GM19023 (cell line): Measurements from ENCODE around the gene TSPYL4.
A peak's percentile ranks its signal among the peaks of the same experiment; 100 is the strongest.

Source experiments
- ATAC-seq: cut with Tn5 transposase; IDR thresholded peaks from one replicate; pipeline ENCODE4 v1.9.1; 2021; ENCODE audit warnings: mild to moderate bottlenecking, moderate library complexity; ENCODE audit not compliant: unreplicated experiment

Gene TSPYL4

DNA sequence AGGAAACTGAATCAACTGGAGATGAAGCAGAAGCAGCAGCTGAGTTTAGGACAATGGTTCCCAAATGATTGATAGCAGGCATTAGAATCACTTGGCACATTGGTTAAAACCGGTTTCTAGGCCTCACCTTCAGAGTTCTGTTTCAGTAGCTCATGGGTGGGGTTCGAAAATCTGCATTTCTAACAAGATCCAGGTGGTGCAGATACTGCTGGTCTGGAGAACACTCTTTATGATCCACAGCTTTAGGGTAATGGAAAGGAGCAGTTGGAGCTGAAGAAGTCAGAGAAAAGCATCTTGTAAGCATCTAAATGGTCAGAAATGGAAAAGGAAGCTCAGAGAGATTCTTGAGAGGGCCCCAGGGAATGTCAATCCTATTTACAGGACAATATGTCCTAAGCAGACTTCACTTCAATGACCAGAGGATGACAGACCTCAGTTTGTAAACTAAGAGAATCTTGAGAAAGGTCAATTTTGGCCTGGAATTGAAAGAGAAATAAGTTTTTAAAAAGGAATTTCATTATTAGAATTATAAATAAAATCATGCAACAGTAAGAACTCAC is 17.4 kb upstream of the TSPYL4 start:
- no peak for ATAC-seq

DNA sequence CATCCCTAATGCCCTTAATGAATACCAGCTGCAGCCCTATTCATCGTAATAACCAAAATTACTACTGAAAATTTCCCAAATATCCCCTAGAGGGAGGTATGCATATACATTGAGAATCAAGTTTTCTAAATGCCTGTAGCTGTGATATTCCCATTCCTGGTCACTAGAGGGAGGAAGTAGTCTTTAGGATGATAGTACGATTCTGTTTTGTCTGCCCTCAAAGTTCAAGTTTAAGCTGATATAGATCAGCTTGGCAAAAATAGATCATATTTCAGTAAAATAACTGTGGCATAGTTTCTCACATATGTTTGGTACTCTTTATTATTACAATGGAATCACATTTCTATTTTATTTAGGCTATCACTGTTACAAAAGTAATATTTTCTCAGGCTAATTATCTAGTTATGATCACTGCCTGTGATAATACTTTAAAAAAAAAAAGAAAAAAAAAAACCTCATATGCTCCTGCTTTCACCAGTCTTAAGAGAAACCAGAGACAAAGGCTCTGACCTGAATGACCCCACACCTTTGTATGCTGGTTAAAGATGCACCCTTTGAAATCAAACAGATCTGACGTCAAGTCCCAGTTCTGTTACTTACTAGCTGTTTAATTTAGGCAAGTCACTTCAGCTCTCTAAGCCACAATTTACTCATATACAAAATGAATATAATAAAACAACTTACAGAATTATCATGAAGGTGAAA is 14.9 kb upstream of the TSPYL4 start:
- no peak for ATAC-seq

DNA sequence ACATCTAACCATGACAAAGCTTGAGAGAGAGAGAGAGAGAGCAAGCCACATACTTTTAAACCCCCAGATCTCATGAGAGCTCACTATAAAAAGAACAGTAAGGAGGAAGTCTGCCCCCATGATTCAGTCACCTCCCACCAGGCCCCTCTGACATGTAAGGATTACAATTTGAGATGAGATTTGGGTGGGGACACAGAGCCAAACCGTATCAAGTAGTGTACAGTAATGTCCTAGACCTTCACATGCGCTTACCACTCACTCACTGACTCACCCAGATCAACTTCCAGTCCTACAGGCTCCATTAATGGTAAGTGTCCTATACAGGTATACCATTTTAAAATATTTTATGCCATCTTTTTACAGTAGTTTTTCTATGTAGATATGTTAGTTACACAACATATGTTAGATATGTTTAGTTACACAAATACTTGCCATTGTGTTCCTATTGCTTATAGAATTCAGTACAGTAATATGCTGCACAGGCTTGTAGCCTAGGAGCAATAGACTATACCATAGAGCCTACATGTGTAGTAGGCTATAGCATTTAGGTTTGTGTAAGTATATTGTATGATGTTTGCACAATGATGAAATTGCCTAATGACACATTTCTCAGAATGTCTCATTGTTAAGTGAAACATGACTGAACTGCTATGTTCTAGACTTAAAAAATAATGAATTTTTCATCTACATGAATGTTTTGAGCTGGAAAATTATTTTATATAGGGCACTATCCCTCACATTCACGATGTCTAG is 14.1 kb upstream of the TSPYL4 start:
- no peak for ATAC-seq

DNA sequence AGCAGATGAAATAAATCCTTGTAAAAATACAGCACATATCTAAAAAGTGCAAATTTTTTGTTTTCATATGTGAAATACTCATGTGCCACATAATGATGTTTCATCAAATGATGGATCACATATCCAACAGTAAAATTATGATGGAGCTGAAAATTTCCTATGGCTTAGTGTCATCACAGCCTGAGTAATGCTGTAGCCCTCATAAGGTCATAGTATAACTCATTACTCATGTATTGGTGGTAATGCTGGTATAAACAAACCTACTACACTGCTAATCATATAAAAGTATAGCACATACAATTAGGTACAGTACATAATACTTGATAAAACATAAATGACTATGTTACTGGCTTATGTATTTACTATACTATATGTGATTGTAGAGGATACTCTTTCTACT is 12.9 kb upstream of the TSPYL4 start:
- no peak for ATAC-seq

DNA sequence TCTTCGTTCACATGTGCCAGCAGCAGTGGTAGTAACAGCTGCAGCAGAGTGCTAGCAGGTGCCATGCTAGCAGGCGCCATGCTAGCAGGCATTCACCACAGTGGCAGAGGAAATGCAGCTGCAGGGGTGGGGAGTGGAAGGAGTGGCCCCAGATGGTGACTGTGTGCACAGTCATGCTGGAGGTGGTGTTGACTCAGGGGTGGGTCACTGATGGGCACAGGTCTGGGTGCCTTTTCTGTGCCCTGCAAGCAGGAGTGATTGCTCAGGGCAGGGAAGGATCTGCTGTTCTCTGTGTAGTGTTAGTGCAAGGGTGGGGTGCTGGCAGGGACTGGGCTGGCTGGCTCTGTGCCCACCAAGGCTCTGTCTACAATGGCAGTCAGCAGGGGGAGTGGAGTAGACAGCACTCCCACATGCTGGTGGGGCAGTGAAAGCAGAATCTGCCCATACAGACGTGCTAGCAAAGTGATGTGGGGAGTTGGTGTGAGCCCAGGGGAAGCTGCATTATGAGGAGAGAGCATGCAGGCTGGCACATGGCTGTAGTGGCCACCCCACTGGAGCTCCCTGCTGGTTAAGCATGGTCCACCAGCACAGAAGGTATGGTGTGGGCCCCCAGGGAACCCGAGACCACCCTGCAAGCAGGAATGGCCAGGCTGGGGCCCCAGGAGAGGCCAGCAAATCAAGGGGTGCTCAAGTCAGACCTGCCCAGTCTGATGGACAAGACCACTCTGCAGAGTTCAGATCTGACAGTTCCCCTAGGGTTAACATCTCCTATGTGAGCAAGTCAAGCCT is 11.4 kb upstream of the TSPYL4 start:
- ATAC-seq, result no peak

DNA sequence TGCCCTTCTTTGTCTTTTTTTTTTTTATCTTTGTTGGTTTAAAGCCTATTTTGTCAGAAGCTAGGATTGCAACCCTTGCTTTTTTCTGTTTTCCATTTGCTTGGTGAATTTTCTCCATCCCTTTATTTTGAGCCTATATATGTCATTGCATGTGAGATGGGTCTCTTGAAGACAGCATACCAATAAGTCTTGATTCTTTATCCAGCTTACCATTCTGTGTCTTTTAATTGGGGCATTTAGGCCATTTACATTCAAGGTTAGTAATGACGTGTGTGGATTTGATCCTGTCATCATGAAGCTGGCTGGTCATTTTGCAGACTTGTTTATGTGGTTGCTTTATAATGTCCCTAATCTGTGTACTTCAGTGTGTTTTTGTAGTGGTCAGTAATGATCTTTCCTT is 9.5 kb upstream of the TSPYL4 start:
- no peak for ATAC-seq

DNA sequence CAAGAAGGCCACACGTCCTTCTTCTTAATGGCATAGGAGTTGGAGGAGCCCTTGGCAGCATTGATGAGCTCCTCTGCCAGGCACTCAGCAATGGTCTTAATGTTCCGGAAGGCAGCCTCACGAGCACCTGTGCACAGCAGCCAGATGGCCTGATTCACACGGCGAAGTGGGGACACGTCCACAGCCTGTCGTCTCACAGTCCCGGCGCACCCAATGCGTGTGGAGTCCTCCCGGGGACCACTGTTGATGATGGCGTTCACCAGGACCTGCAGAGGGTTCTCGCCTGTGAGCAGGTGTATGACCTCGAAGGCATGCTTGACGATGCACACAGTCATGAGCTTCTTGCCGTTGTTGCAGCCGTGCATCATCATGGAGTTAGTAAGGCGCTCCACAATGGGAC is 4.6 kb upstream of the TSPYL4 start:
- no peak for ATAC-seq

DNA sequence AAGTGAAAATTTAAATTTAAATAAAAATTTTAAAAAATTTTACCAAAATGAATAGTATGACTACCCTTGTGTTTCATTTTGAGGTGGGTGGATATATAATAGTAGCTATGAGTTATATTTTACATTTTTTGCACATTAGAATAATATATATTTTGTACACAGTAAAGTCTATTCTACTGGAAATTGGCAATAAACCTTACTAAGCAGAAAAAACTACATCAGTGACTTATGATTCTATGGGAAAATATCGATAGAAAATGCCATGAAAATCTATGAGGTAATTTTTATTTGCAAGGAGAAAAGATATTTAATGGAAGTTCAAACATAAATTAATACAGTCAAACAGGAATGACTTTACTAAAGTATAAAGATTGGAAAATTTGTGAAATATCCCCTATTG is 2.8 kb upstream of the TSPYL4 start:
- ATAC-seq, result no peak

DNA sequence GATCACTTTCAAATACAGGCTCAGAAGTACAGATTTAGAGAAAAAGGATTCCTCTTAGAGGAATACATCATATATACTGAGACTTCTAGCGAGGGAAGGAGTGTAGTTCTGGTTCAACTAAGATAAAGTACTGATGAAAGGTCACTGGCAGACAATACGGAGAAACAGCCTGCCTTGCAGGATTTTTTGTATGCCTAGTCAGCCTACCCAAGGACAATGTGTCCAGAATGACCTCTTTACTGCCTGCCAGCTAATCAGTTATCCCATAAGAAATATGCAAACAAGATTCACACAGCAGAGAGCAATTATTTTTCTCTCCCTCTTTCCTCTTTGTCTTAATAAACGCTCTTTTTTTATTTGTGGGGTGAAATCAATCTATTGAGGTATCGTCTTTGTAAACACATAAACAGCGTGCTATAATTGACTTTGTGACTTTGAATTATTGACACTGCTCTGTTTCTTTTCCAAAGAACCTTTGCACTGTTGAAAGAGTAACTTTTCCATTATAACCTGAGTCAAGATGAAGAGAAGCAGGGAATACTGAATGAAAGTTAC is 1.4 kb upstream of the TSPYL4 start:
- ATAC-seq, result no peak

DNA sequence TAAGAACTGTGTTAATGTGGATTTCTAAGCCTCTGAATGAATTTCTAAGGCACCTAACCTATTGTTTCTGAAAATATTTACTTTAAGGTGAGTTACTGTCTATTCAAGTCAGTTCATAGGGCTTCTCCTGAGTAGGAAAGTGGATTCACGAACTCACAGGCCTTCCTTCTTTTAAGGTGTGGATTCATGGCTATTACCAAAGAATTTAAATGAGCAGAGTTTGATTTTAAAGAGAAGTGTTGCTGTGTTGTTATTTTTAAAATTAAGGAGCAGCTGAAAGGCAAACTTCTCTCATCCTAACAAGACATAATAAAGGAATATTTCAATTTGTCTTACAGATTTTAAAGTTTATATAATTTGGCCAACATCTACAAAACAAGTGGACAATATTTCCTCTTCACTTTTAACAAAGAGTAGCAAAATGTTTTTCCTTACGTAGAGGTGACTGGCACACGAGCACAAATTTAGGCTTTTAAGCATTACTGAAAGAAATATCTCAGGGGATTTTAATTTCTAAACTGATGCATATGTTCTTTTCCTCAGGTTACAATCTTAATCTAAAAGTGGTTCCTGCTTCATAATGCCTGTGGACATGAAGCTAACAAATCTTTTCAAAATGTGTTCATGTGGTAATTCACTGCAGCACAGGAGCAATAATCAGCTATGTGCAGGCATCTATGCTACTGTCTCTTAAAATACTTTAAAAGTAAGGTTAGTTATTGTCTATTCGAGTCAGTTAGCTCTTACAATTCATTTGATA is 602 bp upstream of the TSPYL4 start:
- peak; percentile 19 for ATAC-seq

DNA sequence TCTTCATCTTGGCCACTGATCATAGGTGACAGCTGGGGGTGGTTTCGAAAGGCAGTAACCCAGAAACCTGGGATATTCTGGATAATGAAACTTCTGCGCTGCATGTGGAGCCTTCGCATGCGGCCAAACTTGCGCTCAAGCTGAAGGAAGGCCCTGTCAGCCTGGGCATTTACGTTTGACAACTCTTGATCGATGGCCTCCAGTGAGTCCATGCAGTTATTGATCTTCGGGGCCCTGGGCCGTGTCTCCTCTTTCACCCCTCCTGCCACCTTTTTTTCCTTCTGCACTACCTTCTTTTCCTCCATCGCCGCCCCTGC is 729 bp downstream of the TSPYL4 start:
- no peak for ATAC-seq

DNA sequence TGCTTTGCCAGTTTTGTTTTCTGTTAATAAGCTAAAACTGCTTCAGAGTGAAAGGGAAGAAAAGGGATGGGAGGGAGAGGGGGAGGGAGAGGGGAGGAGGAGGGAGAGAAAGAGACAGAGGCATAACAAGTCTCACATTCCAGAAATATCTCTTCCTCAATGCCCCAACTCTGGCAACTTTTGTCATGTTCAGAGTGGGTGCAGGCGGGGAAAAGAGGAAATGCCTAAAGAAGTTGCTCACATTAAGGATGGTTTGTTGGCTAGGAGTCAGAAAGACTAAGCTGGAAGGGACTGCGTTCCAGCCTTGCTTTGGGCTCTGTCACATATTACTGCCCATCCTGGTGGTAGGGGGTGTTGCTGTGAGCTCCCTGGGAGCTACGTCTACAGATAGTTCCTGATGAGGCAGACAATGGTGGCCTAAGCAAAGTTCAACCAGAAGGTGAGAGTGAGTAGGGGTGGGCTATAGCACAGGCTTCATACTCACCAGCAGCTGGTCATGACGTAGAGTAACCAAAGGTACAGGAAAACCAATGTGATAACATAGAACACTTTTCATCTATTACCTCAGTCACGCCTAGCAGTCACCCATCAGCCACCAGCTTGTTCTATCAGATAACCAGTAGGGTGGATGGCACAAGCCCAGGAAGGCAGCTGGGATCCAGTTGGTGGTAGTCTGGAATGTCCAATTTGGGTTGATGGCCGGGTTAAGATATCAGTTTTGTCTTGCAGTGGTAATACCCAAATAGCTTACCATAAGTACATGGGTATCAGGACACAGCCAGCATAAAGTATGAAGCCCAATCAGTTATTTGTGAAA is 2.1 kb downstream of the TSPYL4 start:
- no peak for ATAC-seq

DNA sequence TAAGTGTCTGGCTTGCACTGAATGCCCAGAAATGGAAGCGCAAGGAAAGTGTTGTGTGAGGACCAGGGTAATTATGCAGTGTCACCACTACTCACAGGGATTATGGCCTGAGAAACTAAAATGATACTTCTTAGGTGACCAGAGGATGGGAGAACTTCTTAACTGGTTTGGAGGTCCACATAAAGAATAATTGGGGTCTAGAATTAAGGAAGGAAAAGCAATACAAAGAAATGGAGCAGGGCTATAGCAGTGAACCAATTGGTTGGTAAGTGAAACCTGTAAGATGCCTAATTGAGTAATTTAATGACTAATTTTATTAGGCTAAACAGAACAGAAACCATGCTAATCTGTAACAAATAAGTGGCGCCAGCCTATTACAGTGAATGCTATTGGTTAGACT is 5.3 kb downstream of the TSPYL4 start:
- no peak for ATAC-seq

DNA sequence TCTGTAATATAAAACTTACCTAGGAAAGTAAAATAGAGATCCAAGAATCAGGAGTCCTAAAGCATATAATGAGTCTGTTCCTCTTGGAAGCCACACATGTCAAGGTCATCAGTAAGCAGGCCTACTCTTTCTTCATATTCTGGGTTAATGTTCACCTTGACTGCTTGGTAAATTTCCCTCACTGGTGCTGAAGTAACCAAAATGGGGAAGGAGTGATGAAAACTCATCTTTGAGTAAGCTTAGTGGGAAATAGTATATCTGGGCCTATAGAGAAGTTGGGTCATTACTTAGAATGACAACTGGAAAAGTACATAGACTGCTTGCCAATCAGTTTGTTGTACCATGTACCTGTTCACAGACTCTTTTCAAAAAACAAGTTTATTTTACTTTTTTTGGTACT is 6.6 kb downstream of the TSPYL4 start:
- no peak for ATAC-seq

DNA sequence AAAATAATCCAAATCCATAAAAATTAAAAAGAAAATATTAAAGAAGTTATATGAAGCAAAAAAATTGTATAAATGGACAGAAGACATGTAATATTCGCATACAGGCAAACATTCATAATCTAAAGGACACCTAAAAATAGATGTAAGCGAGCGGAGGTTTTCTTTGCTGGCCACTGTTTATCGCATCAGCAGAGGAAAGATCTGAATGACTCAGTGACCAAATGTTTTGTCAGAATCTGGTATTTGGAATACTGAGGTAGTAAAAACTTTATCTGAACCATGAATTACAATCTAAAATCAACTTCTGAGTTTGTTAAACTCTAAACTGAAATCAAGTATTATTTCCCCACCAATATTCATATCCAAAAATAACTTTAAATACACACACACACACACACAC is 7.8 kb downstream of the TSPYL4 start:
- ATAC-seq, result no peak

DNA sequence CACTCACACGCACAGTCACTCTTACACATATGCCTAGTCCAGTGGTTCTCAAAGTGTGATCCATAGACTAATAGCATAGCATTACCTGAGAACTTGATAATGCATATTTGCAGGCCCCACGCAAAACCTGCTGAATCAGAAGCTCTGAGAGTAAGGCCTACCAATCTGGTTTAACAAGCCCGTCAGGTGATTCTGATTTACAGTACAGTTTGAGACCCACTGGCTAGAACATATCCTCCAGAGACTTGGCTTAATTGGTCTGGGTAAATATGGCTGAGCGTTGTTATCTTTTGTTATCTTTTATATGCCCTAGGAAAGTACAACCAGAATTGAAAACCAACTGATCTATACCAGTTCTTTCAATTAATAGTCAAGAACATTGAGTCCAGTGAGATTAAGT is 9.6 kb downstream of the TSPYL4 start:
- no peak for ATAC-seq

DNA sequence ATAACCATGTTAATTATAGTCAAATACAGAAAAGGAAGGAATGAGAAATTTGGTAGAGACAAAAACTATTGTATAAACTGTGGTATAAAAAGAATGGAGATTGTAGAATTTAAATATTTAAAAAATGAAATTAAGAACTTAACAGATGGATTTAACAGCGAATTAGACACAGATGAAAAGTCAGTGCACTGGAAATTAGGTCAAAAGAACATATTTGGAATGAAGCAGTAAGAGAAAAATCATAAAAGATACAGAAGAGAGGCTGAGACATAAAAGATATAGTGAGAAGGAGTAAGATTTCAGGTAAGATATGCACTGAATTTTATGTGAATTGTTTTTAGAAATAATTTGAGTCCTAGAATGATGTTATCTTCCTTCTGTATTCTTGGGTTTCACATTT is 14.0 kb downstream of the TSPYL4 start:
- ATAC-seq, result no peak

DNA sequence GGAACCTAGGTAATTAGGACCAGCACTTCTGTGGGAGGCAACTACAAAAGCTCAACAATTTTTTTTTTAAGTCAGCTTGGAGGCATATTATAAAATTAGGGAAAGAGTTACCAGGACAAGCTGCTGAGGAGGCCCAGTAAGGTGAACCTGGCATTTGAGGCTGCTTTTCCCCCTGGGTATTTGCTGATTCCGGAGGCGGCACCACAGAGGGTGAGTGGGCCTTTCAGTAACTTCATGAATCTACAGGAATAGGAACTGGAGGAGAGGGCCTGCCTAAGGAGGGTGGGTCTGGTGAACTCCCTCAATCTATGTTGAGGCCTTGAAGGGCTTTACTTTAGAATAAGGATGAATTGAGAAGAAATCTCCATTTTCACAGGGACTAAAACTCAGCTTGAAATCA is 14.6 kb downstream of the TSPYL4 start:
- no peak for ATAC-seq

DNA sequence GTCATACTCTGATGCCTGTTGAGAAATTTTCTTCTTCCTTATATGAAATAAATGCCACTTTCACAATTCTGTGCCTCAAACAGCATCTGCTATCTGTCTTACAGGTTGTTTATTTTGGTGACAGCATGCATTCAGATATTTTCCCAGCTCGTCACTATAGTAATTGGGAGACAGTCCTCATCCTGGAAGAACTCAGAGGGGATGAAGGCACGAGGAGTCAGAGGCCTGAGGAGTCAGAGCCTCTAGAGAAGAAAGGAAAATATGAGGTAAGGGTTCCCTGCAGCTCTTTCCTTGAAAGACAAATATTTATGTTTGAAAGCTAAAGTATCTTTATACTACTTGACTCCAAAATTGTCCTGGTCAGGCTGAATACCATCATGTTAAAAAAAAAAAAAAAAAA is 15.8 kb downstream of the TSPYL4 start:
- no peak for ATAC-seq

DNA sequence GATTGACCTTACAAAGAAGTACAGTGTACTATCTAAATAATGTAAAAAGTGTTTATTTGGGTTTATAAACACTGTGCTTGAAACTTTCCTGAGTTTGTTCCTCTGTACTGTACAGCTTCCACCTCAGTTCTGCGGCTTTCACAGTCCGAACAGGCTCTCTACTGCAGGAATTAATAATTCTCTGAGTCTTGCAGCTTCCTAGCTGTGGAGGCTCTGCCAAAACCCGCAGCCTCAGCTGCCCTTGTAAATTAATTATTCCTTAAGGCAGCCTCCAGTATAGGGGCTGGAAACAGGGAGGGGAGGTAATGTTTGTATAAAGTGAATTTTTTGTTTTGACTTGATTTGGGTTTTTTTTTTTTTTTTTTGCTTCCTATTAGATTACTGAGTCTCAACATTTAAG is 19.2 kb downstream of the TSPYL4 start:
- no peak for ATAC-seq
